Endodermal cell (in vitro differentiated cells): ENCODE data around the gene DPP6. TPM values are rescaled to one million over a fixed set of nuclear protein-coding genes. Genes with fewer than 3 reads are reported as not detected.
A peak's percentile ranks its signal among the peaks of the same experiment; 100 is the strongest.

Experiments
- DNase-seq: peaks from one replicate; pipeline ENCODE4 v3.0.0-alpha.2; 2017
- H3K27ac ChIP-seq: 2 replicates; pipeline ENCODE4 v1.5.1; 2013; ENCODE audit warnings: mild to moderate bottlenecking, low read depth, low read length, moderate library complexity
- H3K27me3 ChIP-seq: 2 replicates; pipeline ENCODE4 v1.6.1; 2013; ENCODE audit warnings: mild to moderate bottlenecking, low read length, moderate library complexity; ENCODE audit not compliant: insufficient read depth, control insufficient read depth, poor library complexity, severe bottlenecking
- H3K36me3 ChIP-seq: 2 replicates; pipeline ENCODE4 v1.7.0; 2013; ENCODE audit warnings: mild to moderate bottlenecking, low read length, moderate library complexity; ENCODE audit not compliant: control insufficient read depth, insufficient read depth
- H3K4me1 ChIP-seq: one replicate; pipeline ENCODE4 v1.7.0; 2013; ENCODE audit warnings: low read length; ENCODE audit not compliant: control insufficient read depth, insufficient read depth
- H3K4me3 ChIP-seq: 2 replicates; pipeline ENCODE4 v1.5.1; 2013; ENCODE audit warnings: mild to moderate bottlenecking, low read length, moderate library complexity
- H3K9ac ChIP-seq: 2 replicates; pipeline ENCODE4 v1.6.1; 2013; ENCODE audit warnings: mild to moderate bottlenecking, low read length, moderate library complexity; ENCODE audit not compliant: poor library complexity, severe bottlenecking; ENCODE audit errors: extremely low read depth
- H3K9me3 ChIP-seq: 2 replicates; pipeline ENCODE4 v1.6.1; 2013; ENCODE audit warnings: mild to moderate bottlenecking, low read length, moderate library complexity; ENCODE audit not compliant: control insufficient read depth
- H3K27ac Mint-ChIP-seq: 2 replicates; pipeline ENCODE4 v1.8.0; 2020; ENCODE audit warnings: mixed read lengths
- H3K27me3 Mint-ChIP-seq: 2 replicates; pipeline ENCODE4 v1.8.0; 2021; ENCODE audit warnings: mild to moderate bottlenecking, mixed read lengths; ENCODE audit not compliant: insufficient read depth
- H3K36me3 Mint-ChIP-seq: 2 replicates; pipeline ENCODE4 v1.8.0; 2020; ENCODE audit warnings: low read depth, mixed read lengths
- H3K4me1 Mint-ChIP-seq: 2 replicates; pipeline ENCODE4 v1.8.0; 2020; ENCODE audit warnings: mixed read lengths
- H3K4me3 Mint-ChIP-seq: 2 replicates; pipeline ENCODE4 v1.8.0; 2020; ENCODE audit warnings: mild to moderate bottlenecking, moderate library complexity, mixed read lengths
- H3K9me3 Mint-ChIP-seq: 2 replicates; pipeline ENCODE4 v1.8.0; 2020; ENCODE audit warnings: mild to moderate bottlenecking, mixed read lengths
- CTCF ChIP-seq: fragments of 200-600 bp; sonication (generic); conservative IDR thresholded peaks from 2 replicates; pipeline ENCODE4 v1.5.0; 2021; ENCODE audit warnings: antibody characterized with exemption, mild to moderate bottlenecking
- WGBS, 2 experiments: methylation state at CpG; one replicate each; pipeline versions ENCODE4 v1.1.5 to v1.1.7; 2013; ENCODE audit warnings: missing lambda C conversion rate in 2 of 2, mixed read lengths in 1 of 2; ENCODE audit not compliant: insufficient coverage in 1 of 2, insufficient read length in 1 of 2; 5-methylcytosine and 5-hydroxymethylcytosine counted together
- total RNA-seq, 2 donors: library from RNA; stranded (reverse); fragmentation: NEBNext Ultra II Directional in 1 of 2; extraction: Animal tissue kit (Norgen Biotek cat#: 25700) in 1 of 2; gene quantifications; 2 replicates in 1 of 2; 3 replicates in 1 of 2; pipeline ENCODE4 v1.2.1, GENCODE V29; 2021

The DPP6 gene
- total RNA-seq, 2 donors from 2014 or later: 1.7 to 3.0 TPM

- DNase-seq: no peak
- Mint-ChIP-seq H3K4me1 (peaks cover 20% of the 10 kb centered on the region), H3K4me3 (no peak overlapping the region), H3K9me3 (peaks cover 5% of the 10 kb centered on the region), H3K27ac (no peak overlapping the region), H3K27me3 (no peaks in the 10 kb centered on the region), H3K36me3 (no peaks in the 10 kb centered on the region)
- no peak for TF ChIP-seq CTCF
- no peaks in the 10 kb centered on the region for H3K4me1 ChIP-seq
- H3K9ac ChIP-seq: no peak overlapping the region
- no peak overlapping the region for H3K4me3 ChIP-seq
- no peaks in the 10 kb centered on the region for H3K27me3 ChIP-seq
- WGBS, 2 experiments: 91% methylated on average over 6 of the region's 6 CpGs; no CpG with 5 or more reads in 1 of the 2 experiments
- H3K9me3 ChIP-seq: no peaks in the 10 kb centered on the region
- H3K27ac ChIP-seq: no peak overlapping the region
- H3K36me3 ChIP-seq: no peaks in the 10 kb centered on the region
Measured at GRCh38 chr7:154252046-154252445, 199.8 kb downstream of the DPP6 start.

GRCh38 chr7:154253810-154254209 is 201.6 kb downstream of the DPP6 start:
- no peaks in the 10 kb centered on the region for H3K4me1 ChIP-seq
- Mint-ChIP-seq H3K4me3 (no peak overlapping the region), H3K27ac (no peak overlapping the region), H3K27me3 (no peaks in the 10 kb centered on the region), H3K36me3 (no peaks in the 10 kb centered on the region), H3K9me3 (peaks cover 5% of the 10 kb centered on the region), H3K4me1 (peaks cover 20% of the 10 kb centered on the region)
- no peak overlapping the region for H3K9ac ChIP-seq
- 68% methylated on average over 5 of the region's 6 CpGs; no CpG with 5 or more reads in 1 of the 2 experiments for WGBS, 2 experiments
- H3K9me3 ChIP-seq: no peaks in the 10 kb centered on the region
- H3K36me3 ChIP-seq: no peaks in the 10 kb centered on the region
- no peak for TF ChIP-seq CTCF
- no peaks in the 10 kb centered on the region for H3K27me3 ChIP-seq
- H3K27ac ChIP-seq: no peak overlapping the region
- no peak overlapping the region for H3K4me3 ChIP-seq
- DNase-seq: peak; percentile 59

- H3K4me1 Mint-ChIP-seq: peaks cover 24% of the 10 kb centered on the region
- Histone ChIP-seq H3K36me3 (no peaks in the 10 kb centered on the region), H3K4me3 (no peak overlapping the region), H3K27me3 (no peaks in the 10 kb centered on the region), H3K27ac (no peak overlapping the region), H3K9ac (no peak overlapping the region), H3K4me1 (no peaks in the 10 kb centered on the region), H3K9me3 (no peaks in the 10 kb centered on the region)
- no peaks in the 10 kb centered on the region for H3K27me3 Mint-ChIP-seq
- no peaks in the 10 kb centered on the region for H3K36me3 Mint-ChIP-seq
- peaks cover 4% of the 10 kb centered on the region for H3K9me3 Mint-ChIP-seq
- TF ChIP-seq CTCF: no peak
- peak; percentile 67 for DNase-seq
- H3K4me3 Mint-ChIP-seq: no peak overlapping the region
- H3K27ac Mint-ChIP-seq: no peak overlapping the region
- 54 to 60% methylated on average over 4 to 7 of the region's 7 CpGs for WGBS, 2 experiments
Measured at GRCh38 chr7:154255324-154255723, 203.1 kb downstream of the DPP6 start.
